Cerebellar nuclear complex (tissue), 1 donor: ENCODE data around the gene TGFBI.

ENCODE experiments used
- DNase-seq, 2 experiments: peaks; one replicate each; lab custom pipeline; 2025; lab: John Stamatoyannopoulos, UW

The TGFBI gene

GRCh38 chr5:136046246-136046645, 17.5 kb downstream of the TGFBI start:
- DNase-seq, result no peak

GRCh38 chr5:136047858-136048257, 19.1 kb downstream of the TGFBI start:
- no peak for DNase-seq

- no peak for DNase-seq
Observed at GRCh38 chr5:136048966-136049365, 20.2 kb downstream of the TGFBI start.

GRCh38 chr5:136051486-136052220, 22.9 kb downstream of the TGFBI start:
- no peak for DNase-seq

GRCh38 chr5:136052692-136053335, 24.0 kb downstream of the TGFBI start:
- no peak for DNase-seq

GRCh38 chr5:136053336-136054141, 24.8 kb downstream of the TGFBI start:
- DNase-seq, result no peak

GRCh38 chr5:136054142-136055019, 25.6 kb downstream of the TGFBI start:
- no peak for DNase-seq

GRCh38 chr5:136055612-136056309, 27.0 kb downstream of the TGFBI start:
- DNase-seq, result no peak

- no peak for DNase-seq
Observed at GRCh38 chr5:136056336-136056735, 27.5 kb downstream of the TGFBI start.

GRCh38 chr5:136056771-136057335, 28.1 kb downstream of the TGFBI start:
- no peak for DNase-seq

GRCh38 chr5:136057401-136058038, 28.7 kb downstream of the TGFBI start:
- DNase-seq, result no peak

- no peak for DNase-seq
Observed at GRCh38 chr5:136058039-136058971, 29.5 kb downstream of the TGFBI start.

- DNase-seq, result no peak
Observed at GRCh38 chr5:136058972-136059354, 30.2 kb downstream of the TGFBI start.

- no peak for DNase-seq
Observed at GRCh38 chr5:136060963-136061362, 32.2 kb downstream of the TGFBI start.

GRCh38 chr5:136061630-136062365, 33.0 kb downstream of the TGFBI start:
- no peak for DNase-seq

GRCh38 chr5:136062366-136063274, 33.8 kb downstream of the TGFBI start:
- no peak for DNase-seq

- no peak for DNase-seq
Observed at GRCh38 chr5:136063778-136064465, 35.1 kb downstream of the TGFBI start.
